ENCODE results near the gene GABRB3.

GABRB3 gene

GRCh38 chr15:26673445-26673844 is 99.4 kb downstream of the GABRB3 start:
- no peak for DNase-seq

GRCh38 chr15:26670116-26670515 is 102.8 kb downstream of the GABRB3 start:
- DNase-seq: no peak

- no peak for DNase-seq
Observed at GRCh38 chr15:26667222-26667988, 105.5 kb downstream of the GABRB3 start.

GRCh38 chr15:26665957-26666791 is 106.7 kb downstream of the GABRB3 start:
- DNase-seq: no peak

- no peak for DNase-seq
Observed at GRCh38 chr15:26662283-26662682, 110.6 kb downstream of the GABRB3 start.

GRCh38 chr15:26661748-26662147 is 111.1 kb downstream of the GABRB3 start:
- no peak for DNase-seq

GRCh38 chr15:26661107-26661506 is 111.8 kb downstream of the GABRB3 start:
- DNase-seq: no peak

- no peak for DNase-seq
Observed at GRCh38 chr15:26660241-26660640, 112.6 kb downstream of the GABRB3 start.

- DNase-seq: no peak
Observed at GRCh38 chr15:26658290-26658689, 114.6 kb downstream of the GABRB3 start.

- no peak for DNase-seq
Observed at GRCh38 chr15:26656080-26656479, 116.8 kb downstream of the GABRB3 start.

- DNase-seq: no peak
Observed at GRCh38 chr15:26651909-26652308, 121.0 kb downstream of the GABRB3 start.

GRCh38 chr15:26648676-26649075 is 124.2 kb downstream of the GABRB3 start:
- DNase-seq: no peak

- DNase-seq: no peak
Observed at GRCh38 chr15:26644948-26645347, 127.9 kb downstream of the GABRB3 start.

- no peak for DNase-seq
Observed at GRCh38 chr15:26641144-26641543, 131.7 kb downstream of the GABRB3 start.

- DNase-seq: no peak
Observed at GRCh38 chr15:26640601-26641000, 132.3 kb downstream of the GABRB3 start.

GRCh38 chr15:26639966-26640365 is 132.9 kb downstream of the GABRB3 start:
- DNase-seq: no peak

GRCh38 chr15:26635614-26636013 is 137.3 kb downstream of the GABRB3 start:
- DNase-seq: no peak

- DNase-seq: no peak
Observed at GRCh38 chr15:26635105-26635504, 137.8 kb downstream of the GABRB3 start.

GRCh38 chr15:26634319-26634718 is 138.5 kb downstream of the GABRB3 start:
- no peak for DNase-seq

- DNase-seq: no peak
Observed at GRCh38 chr15:26632500-26632899, 140.4 kb downstream of the GABRB3 start.

GRCh38 chr15:26631894-26632293 is 141.0 kb downstream of the GABRB3 start:
- DNase-seq: no peak

- no peak for DNase-seq
Observed at GRCh38 chr15:26630857-26631256, 142.0 kb downstream of the GABRB3 start.

GRCh38 chr15:26628879-26629529 is 143.9 kb downstream of the GABRB3 start:
- no peak for DNase-seq

- peak; percentile 64 for DNase-seq
Observed at GRCh38 chr15:26628071-26628470, 144.8 kb downstream of the GABRB3 start.
